SH-SY5Y (cell line): ENCODE measurements around the gene XDH.

Source experiments
- GATA2 ChIP-seq: IDR thresholded peaks from 2 replicates; pipeline ENCODE4 v1.6.1; 2011; ENCODE audit warnings: mild to moderate bottlenecking, low read depth, low read length
- GATA3 ChIP-seq: IDR thresholded peaks from 2 replicates; pipeline ENCODE4 v1.6.1; 2011; ENCODE audit warnings: low read depth, mild to moderate bottlenecking, low read length, moderate library complexity

DNA sequence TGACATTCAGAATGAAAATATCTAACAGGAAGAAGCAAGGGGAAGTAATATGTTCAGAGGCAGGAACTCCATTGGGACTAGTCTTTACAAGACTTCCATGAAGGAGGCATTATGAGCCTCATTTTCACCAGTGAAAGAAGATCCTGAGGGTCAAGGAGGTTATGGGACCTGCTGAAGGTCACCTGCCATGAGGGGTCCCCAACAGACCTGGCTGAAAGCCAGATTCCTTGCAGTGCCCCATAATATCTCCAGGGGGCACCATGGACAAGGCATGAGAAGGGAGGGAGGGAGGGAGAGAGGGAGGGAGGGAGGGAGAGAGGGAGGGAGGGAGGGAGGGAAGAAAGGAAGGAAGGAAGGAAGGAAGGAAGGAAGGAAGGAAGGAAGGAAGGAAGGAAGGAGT lies 27.9 kb downstream of the XDH start:
- TF ChIP-seq GATA2, result no peak
- no peak for TF ChIP-seq GATA3
